ENCODE results near the gene GEMIN2. TPM values are rescaled to one million over a fixed set of nuclear protein-coding genes. Genes with fewer than 3 reads are reported as not detected.
"Not testable (repeated sequence)": the region's sequence is repeated elsewhere in the genome, so short reads cannot be mapped to it uniquely, and the experiment has no call there.

Gene GEMIN2
- total RNA-seq (2013): 15.7 TPM
- polyA plus RNA-seq (10 to 100 TPM in 2 of 3 donors, 1 to 10 TPM in 1; 6.1 to 11.8 (median 10.2) TPM), polyA minus RNA-seq (9.3 and 14.4 TPM in 2 replicates), total RNA-seq (0.67 to 4.0 (median 1.9) reads per million in 11 experiments)

- under 1% methylated on average over 31 of the region's 40 CpGs for WGBS (ENCODE audit: insufficient coverage)
- peaks cover 1 to 2% (median 1%) of the 10 kb centered on the region in 3 donors for H3K27me3 Mint-ChIP-seq (ENCODE audit: low read depth in 3 of 3)
- peaks cover 13 to 17% of the 10 kb centered on the region in 2 donors for H3K4me1 ChIP-seq (ENCODE audit: control insufficient read depth in 1 of 2, insufficient read depth in 2 of 2, low read length in 2 of 2)
- H3K36me3 ChIP-seq (replicated peaks in 1 of 2; ENCODE audit: control insufficient read depth in 1 of 2, insufficient read depth in 2 of 2, low read length in 2 of 2): peaks cover 10 to 11% of the 10 kb centered on the region in 2 donors
- H4K20me1 ChIP-seq (ENCODE audit: insufficient read depth, low read length): no peaks in the 10 kb centered on the region
- H3K79me2 ChIP-seq (ENCODE audit: insufficient read depth, low read length): peaks cover 13% of the 10 kb centered on the region
- peak within 1 kb of the TSS; percentile 83 for H3K4me2 ChIP-seq (replicated peaks; ENCODE audit: extremely low read depth, low read length, poor library complexity, severe bottlenecking)
- no peaks in the 10 kb centered on the region for H3K27me3 ChIP-seq (ENCODE audit: control insufficient read depth in 2 of 2, insufficient read depth in 2 of 2, low read length in 2 of 2)
- H3K4me3 ChIP-seq (replicated peaks in 1 of 3; ENCODE audit: low read depth in 2 of 3, low read length in 3 of 3): peak within 1 kb of the TSS; percentile 88 to 92 (median 92)
- no peak for TF ChIP-seq CTCF (IDR thresholded peaks at IDR 0.05)
- H2AFZ ChIP-seq (ENCODE audit: insufficient read depth, low read depth, low read length, poor library complexity, severe bottlenecking): peak within 1 kb of the TSS; percentile 96
- intact Hi-C loops (cut with micrococcal nuclease): no loop called here
- H3K36me3 Mint-ChIP-seq: peaks cover 11 to 16% of the 10 kb centered on the region in 2 donors
- H3K9me3 ChIP-seq (replicated peaks in 1 of 2; ENCODE audit: control insufficient read depth in 1 of 2, insufficient read depth in 1 of 2, low read length in 2 of 2): no peaks in the 10 kb centered on the region
- H3K9ac ChIP-seq (ENCODE audit: insufficient read depth, low read length, poor library complexity, severe bottlenecking): peak within 1 kb of the TSS; percentile 68
- peaks cover 9% of the 10 kb centered on the region for H3K4me1 Mint-ChIP-seq
- no peaks in the 10 kb centered on the region for H3K9me3 Mint-ChIP-seq
- peak within 1 kb of the TSS; percentile 94 to 96 for H3K4me3 Mint-ChIP-seq
- peak within 1 kb of the TSS; percentile 74 to 92 (median 86) for H3K27ac Mint-ChIP-seq
- peak within 1 kb of the TSS; percentile 50 to 75 for H3K27ac ChIP-seq (ENCODE audit: low read depth in 1 of 2, low read length in 2 of 2)
- DNase-seq: peak; percentile 92 to 97 (median 93)
These were observed at the start of gene GEMIN2 for GRCh38 chr14:39114073-39114838. Gene GEMIN2, plus strand, starts transcription at chr14:39114323. Its CDS starts 16 bp downstream, at chr14:39114339.

- H3K27ac Mint-ChIP-seq; DNase-seq; H3K4me3 Mint-ChIP-seq; H3K9me3 Mint-ChIP-seq; H3K9me3 ChIP-seq (replicated peaks in 1 of 2; ENCODE audit: control insufficient read depth in 1 of 2, insufficient read depth in 1 of 2, low read length in 2 of 2); intact Hi-C loops (cut with micrococcal nuclease); H3K27me3 Mint-ChIP-seq (ENCODE audit: low read depth in 3 of 3); H3K4me1 Mint-ChIP-seq; H3K4me2 ChIP-seq (replicated peaks; ENCODE audit: extremely low read depth, low read length, poor library complexity, severe bottlenecking); H3K27ac ChIP-seq (ENCODE audit: low read depth in 1 of 2, low read length in 2 of 2); H2AFZ ChIP-seq (ENCODE audit: insufficient read depth, low read depth, low read length, poor library complexity, severe bottlenecking); H3K9ac ChIP-seq (ENCODE audit: insufficient read depth, low read length, poor library complexity, severe bottlenecking); H4K20me1 ChIP-seq (ENCODE audit: insufficient read depth, low read length); H3K27me3 ChIP-seq (ENCODE audit: control insufficient read depth in 2 of 2, insufficient read depth in 2 of 2, low read length in 2 of 2); H3K4me1 ChIP-seq (ENCODE audit: control insufficient read depth in 1 of 2, insufficient read depth in 2 of 2, low read length in 2 of 2); H3K79me2 ChIP-seq (ENCODE audit: insufficient read depth, low read length); H3K4me3 ChIP-seq (replicated peaks in 1 of 3; ENCODE audit: low read depth in 2 of 3, low read length in 3 of 3): not testable (repeated sequence)
- peaks cover 68 to 80% of the 10 kb centered on the region in 2 donors for H3K36me3 Mint-ChIP-seq
- H3K36me3 ChIP-seq (replicated peaks in 1 of 2; ENCODE audit: control insufficient read depth in 1 of 2, insufficient read depth in 2 of 2, low read length in 2 of 2): peaks cover 64 to 93% of the 10 kb centered on the region in 2 donors
- WGBS (ENCODE audit: insufficient coverage): 100% methylated on average over 3 of the region's 7 CpGs
These were observed 44.8 kb upstream of the GEMIN2 start for GRCh38 chr14:39069169-39069805.

All from CD14-positive monocyte (primary cell).